COR-L47 (cell line): ENCODE measurements around the gene CRIP1.

ENCODE experiments used
- DNase-seq: peaks from one replicate; lab custom pipeline; 2025; lab: John Stamatoyannopoulos, UW

CRIP1 gene

GRCh38 chr14:105450864-105451720 is 35.6 kb upstream of the CRIP1 start:
- DNase-seq, result no peak

- no peak for DNase-seq
Observed at GRCh38 chr14:105452963-105453362, 33.7 kb upstream of the CRIP1 start.

GRCh38 chr14:105453847-105454246 is 32.8 kb upstream of the CRIP1 start:
- DNase-seq, result no peak

GRCh38 chr14:105455086-105455640 is 31.5 kb upstream of the CRIP1 start:
- no peak for DNase-seq

- no peak for DNase-seq
Observed at GRCh38 chr14:105455766-105456660, 30.7 kb upstream of the CRIP1 start.

- DNase-seq, result no peak
Observed at GRCh38 chr14:105456736-105457617, 29.7 kb upstream of the CRIP1 start.

GRCh38 chr14:105458010-105458409 is 28.7 kb upstream of the CRIP1 start:
- DNase-seq, result no peak

- DNase-seq, result no peak
Observed at GRCh38 chr14:105458571-105458970, 28.1 kb upstream of the CRIP1 start.

GRCh38 chr14:105460116-105460515 is 26.6 kb upstream of the CRIP1 start:
- DNase-seq, result no peak

- no peak for DNase-seq
Observed at GRCh38 chr14:105460616-105461015, 26.1 kb upstream of the CRIP1 start.

GRCh38 chr14:105461903-105462302 is 24.8 kb upstream of the CRIP1 start:
- no peak for DNase-seq

- DNase-seq, result no peak
Observed at GRCh38 chr14:105464501-105464900, 22.2 kb upstream of the CRIP1 start.

GRCh38 chr14:105465209-105466031 is 21.3 kb upstream of the CRIP1 start:
- peak; percentile 33 for DNase-seq

GRCh38 chr14:105466531-105467248 is 20.0 kb upstream of the CRIP1 start:
- no peak for DNase-seq

GRCh38 chr14:105467249-105467941 is 19.3 kb upstream of the CRIP1 start:
- DNase-seq, result no peak

- no peak for DNase-seq
Observed at GRCh38 chr14:105467942-105468471, 18.7 kb upstream of the CRIP1 start.

GRCh38 chr14:105468621-105469241 is 18.0 kb upstream of the CRIP1 start:
- DNase-seq, result no peak

GRCh38 chr14:105469456-105470349 is 17.0 kb upstream of the CRIP1 start:
- DNase-seq, result peak; percentile 28
